GM18502 (cell line): ENCODE data around the gene AJM1.

ENCODE experiments used
- ATAC-seq: cut with Tn5 transposase; IDR thresholded peaks from one replicate; pipeline ENCODE4 v1.9.1; 2021; ENCODE audit warnings: mild to moderate bottlenecking; ENCODE audit not compliant: unreplicated experiment, poor library complexity

Gene AJM1

GRCh38 chr9:136807281-136808074 is 34.8 kb upstream of the AJM1 start, which contains the start of gene RABL6:
Gene RABL6, plus strand, starts transcription at chr9:136807948. Its CDS starts 249 bp downstream, at chr9:136808197.
- peak; percentile 74 for ATAC-seq

- ATAC-seq: peak; percentile 38
Measured at GRCh38 chr9:136808075-136808805, 34.0 kb upstream of the AJM1 start.

- no peak for ATAC-seq
Measured at GRCh38 chr9:136808806-136809158, 33.5 kb upstream of the AJM1 start.

- ATAC-seq: no peak
Measured at GRCh38 chr9:136814725-136815421, 27.4 kb upstream of the AJM1 start.

- no peak for ATAC-seq
Measured at GRCh38 chr9:136815422-136815782, 26.9 kb upstream of the AJM1 start.

GRCh38 chr9:136820971-136821825 is 21.1 kb upstream of the AJM1 start:
- no peak for ATAC-seq

GRCh38 chr9:136821826-136822544 is 20.3 kb upstream of the AJM1 start:
- no peak for ATAC-seq

- ATAC-seq: no peak
Measured at GRCh38 chr9:136823136-136824046, 18.9 kb upstream of the AJM1 start.

GRCh38 chr9:136824496-136825225 is 17.6 kb upstream of the AJM1 start:
- ATAC-seq: no peak

- ATAC-seq: no peak
Measured at GRCh38 chr9:136825295-136826187, 16.7 kb upstream of the AJM1 start.

GRCh38 chr9:136826188-136826541 is 16.1 kb upstream of the AJM1 start:
- no peak for ATAC-seq

- ATAC-seq: no peak
Measured at GRCh38 chr9:136826703-136827582, 15.3 kb upstream of the AJM1 start.

- no peak for ATAC-seq
Measured at GRCh38 chr9:136827794-136828473, 14.3 kb upstream of the AJM1 start.

GRCh38 chr9:136828474-136829140 is 13.7 kb upstream of the AJM1 start:
- ATAC-seq: no peak

- ATAC-seq: no peak
Measured at GRCh38 chr9:136829412-136829811, 12.9 kb upstream of the AJM1 start.
